Measurements from ENCODE around the gene FAM120A.

The FAM120A gene

DNA sequence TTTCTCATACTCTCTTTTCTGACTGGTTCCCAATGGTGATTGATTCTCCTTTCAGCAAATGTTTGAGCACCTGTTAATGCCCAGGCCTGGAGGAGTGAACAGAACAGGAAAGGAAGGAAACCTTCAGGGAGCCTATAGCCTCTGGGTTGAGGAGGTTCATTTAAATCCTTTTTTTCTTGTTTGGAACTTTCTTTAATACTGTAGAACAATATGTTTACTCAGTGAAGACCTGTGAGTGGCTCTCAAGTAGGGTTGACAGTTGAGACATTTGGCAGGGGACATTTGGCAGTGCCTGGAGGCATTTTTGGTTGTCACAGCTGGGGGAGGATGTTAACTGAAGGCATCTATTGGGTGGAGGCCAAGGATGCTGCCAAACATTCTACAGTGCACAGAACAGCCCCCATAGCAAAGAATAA is 8.0 kb downstream of the FAM120A start:
- TF ChIP-seq SIN3A (IDR thresholded peaks at IDR 0.05; ENCODE audit: borderline replicate concordance, insufficient read depth, low read length): no peak
- TF ChIP-seq, protein P1, sequence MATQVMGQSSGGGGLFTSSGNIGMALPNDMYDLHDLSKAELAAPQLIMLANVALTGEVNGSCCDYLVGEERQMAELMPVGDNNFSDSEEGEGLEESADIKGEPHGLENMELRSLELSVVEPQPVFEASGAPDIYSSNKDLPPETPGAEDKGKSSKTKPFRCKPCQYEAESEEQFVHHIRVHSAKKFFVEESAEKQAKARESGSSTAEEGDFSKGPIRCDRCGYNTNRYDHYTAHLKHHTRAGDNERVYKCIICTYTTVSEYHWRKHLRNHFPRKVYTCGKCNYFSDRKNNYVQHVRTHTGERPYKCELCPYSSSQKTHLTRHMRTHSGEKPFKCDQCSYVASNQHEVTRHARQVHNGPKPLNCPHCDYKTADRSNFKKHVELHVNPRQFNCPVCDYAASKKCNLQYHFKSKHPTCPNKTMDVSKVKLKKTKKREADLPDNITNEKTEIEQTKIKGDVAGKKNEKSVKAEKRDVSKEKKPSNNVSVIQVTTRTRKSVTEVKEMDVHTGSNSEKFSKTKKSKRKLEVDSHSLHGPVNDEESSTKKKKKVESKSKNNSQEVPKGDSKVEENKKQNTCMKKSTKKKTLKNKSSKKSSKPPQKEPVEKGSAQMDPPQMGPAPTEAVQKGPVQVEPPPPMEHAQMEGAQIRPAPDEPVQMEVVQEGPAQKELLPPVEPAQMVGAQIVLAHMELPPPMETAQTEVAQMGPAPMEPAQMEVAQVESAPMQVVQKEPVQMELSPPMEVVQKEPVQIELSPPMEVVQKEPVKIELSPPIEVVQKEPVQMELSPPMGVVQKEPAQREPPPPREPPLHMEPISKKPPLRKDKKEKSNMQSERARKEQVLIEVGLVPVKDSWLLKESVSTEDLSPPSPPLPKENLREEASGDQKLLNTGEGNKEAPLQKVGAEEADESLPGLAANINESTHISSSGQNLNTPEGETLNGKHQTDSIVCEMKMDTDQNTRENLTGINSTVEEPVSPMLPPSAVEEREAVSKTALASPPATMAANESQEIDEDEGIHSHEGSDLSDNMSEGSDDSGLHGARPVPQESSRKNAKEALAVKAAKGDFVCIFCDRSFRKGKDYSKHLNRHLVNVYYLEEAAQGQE (IDR thresholded peaks at IDR 0.05; ENCODE audit: insufficient read depth in 1 of 2, low read depth in 2 of 2, low read length in 2 of 2): no peak

DNA sequence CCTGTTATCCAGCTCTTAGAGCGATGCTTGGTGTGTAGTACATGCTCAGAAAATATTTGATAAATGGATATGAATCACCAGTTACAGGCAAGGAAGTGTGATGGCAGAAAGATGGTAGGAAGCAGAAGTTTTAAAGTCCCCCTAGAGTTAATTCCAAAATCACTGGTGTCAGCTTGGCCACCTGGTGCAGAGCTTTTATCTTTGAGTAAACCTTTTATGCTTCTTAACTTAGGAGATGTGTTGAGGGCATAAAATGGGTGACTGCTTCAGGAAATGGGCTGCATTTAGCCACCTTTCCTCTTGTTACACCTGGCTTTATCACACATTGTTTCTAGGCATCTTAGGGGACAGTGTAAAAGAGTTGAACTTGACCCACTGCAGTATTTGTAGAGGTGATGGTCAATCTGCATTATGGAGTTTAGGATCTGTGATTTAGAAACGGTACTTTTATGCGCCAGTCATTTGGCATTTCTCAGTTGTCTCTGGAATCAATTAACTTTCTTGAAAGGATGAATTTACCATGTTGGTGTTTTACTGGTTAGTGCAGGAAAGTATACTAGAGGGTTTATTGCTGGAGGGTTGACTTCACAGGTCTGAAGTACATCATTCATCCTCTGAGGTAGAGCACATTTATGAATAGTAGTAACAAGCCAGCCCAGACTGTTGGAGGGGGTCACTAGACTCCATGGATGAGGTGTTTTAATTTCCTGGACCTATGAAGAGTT is 9.4 kb downstream of the FAM120A start:
- TF ChIP-seq, protein P1 (IDR thresholded peaks at IDR 0.05; ENCODE audit: insufficient read depth in 1 of 2, low read depth in 2 of 2, low read length in 2 of 2): no peak

DNA sequence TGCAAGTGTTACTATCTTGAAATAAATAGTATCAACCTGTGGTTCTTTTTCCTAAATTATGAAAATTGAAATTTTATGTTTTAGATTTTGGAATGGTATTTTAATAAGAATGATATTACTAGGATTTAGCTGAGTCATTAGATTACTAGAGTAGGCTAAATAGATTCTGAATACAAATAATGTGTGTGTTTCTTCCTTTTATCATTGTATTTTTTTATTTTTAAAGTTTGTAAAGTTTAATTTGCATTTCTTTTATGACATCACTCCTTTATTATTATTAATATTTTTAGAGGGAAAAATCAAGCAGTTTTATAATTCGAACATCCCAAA is 9.9 kb downstream of the FAM120A start:
- TF ChIP-seq FOXP2 (optimal IDR thresholded peaks at IDR 0.05; ENCODE audit: borderline replicate concordance, extremely low read depth, extremely low read length, insufficient read depth): no peak
- TF ChIP-seq POLR2AphosphoS5 (IDR thresholded peaks at IDR 0.05; ENCODE audit: low read depth, low read length): no peak
- no peak for TF ChIP-seq SIN3A (IDR thresholded peaks at IDR 0.05; ENCODE audit: borderline replicate concordance, insufficient read depth, low read length)
- TF ChIP-seq, protein P1 (IDR thresholded peaks at IDR 0.05; ENCODE audit: insufficient read depth in 1 of 2, low read depth in 2 of 2, low read length in 2 of 2): no peak
- no peak for TF ChIP-seq TAF1 (IDR thresholded peaks at IDR 0.05; ENCODE audit: borderline replicate concordance, insufficient read depth, low read length)

DNA sequence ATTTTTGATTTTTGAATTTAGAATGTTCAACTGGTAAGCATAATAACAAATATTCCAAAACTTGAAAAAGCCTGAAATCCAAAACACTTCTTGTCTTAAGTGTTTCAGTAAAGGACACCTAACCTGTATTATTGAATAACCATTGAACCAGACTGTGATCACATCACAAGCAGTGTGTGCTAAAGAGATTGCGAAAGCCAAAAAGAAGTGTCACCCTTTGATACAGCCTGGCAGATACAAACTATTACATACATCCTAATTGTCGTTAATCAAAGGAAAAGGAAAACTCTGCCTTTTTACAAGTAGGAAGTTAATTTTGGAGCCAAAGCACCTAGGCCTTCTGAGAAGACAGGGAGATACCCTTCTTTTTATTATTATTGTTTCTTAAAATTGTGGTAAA is 10.3 kb downstream of the FAM120A start:
- TF ChIP-seq FOXP2 (optimal IDR thresholded peaks at IDR 0.05; ENCODE audit: borderline replicate concordance, extremely low read depth, extremely low read length, insufficient read depth): no peak
- TF ChIP-seq TAF1 (IDR thresholded peaks at IDR 0.05; ENCODE audit: borderline replicate concordance, insufficient read depth, low read length): no peak

DNA sequence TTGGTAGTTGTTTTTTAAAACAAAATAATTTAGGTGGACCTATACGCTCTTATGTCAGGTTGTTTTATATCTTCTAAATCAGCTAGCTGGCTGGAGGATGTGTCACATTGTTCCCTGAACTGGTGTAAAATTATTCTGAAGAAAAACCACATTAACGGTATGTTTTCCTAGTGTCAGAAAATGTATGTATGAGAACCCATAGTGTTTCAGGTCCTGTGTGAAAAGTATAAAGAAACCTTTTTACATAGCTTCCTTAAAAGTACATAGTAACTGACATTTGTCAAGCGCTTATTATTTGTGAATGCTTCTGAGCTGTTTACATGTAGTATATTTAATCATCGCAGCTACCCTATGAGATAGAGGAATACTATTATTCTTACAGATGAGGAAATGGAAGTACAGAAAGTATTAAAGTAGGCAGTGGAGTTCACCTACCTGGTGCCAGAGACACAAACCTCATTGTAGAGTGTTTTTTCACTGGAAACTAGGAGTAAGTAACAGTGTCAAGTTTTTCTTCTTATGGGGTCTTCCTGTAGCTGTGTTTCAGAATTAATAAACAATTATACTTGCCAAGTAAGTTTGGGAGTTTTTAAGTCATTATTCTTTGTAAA is 12.3 kb downstream of the FAM120A start:
- TF ChIP-seq TAF1 (IDR thresholded peaks at IDR 0.05; ENCODE audit: borderline replicate concordance, insufficient read depth, low read length): no peak
- TF ChIP-seq FOXP2 (optimal IDR thresholded peaks at IDR 0.05; ENCODE audit: borderline replicate concordance, extremely low read depth, extremely low read length, insufficient read depth): no peak
- TF ChIP-seq POLR2AphosphoS5 (IDR thresholded peaks at IDR 0.05; ENCODE audit: low read depth, low read length): no peak
- TF ChIP-seq, protein P1 (IDR thresholded peaks at IDR 0.05; ENCODE audit: insufficient read depth in 1 of 2, low read depth in 2 of 2, low read length in 2 of 2): no peak
- TF ChIP-seq SIN3A (IDR thresholded peaks at IDR 0.05; ENCODE audit: borderline replicate concordance, insufficient read depth, low read length): no peak

All from PFSK-1 (cell line).